Hematopoietic multipotent progenitor cell treated with erythropoietin and hydrocortisone succinate and interleukin-3 and kit ligand, for 6 days (in vitro differentiated cells): ENCODE measurements around the gene TMEM106C.

Experiments
- DNase-seq: peaks from one replicate; pipeline ENCODE4 v3.0.0-alpha.2; 2015

TMEM106C gene, protein sequence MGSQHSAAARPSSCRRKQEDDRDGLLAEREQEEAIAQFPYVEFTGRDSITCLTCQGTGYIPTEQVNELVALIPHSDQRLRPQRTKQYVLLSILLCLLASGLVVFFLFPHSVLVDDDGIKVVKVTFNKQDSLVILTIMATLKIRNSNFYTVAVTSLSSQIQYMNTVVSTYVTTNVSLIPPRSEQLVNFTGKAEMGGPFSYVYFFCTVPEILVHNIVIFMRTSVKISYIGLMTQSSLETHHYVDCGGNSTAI

DNA sequence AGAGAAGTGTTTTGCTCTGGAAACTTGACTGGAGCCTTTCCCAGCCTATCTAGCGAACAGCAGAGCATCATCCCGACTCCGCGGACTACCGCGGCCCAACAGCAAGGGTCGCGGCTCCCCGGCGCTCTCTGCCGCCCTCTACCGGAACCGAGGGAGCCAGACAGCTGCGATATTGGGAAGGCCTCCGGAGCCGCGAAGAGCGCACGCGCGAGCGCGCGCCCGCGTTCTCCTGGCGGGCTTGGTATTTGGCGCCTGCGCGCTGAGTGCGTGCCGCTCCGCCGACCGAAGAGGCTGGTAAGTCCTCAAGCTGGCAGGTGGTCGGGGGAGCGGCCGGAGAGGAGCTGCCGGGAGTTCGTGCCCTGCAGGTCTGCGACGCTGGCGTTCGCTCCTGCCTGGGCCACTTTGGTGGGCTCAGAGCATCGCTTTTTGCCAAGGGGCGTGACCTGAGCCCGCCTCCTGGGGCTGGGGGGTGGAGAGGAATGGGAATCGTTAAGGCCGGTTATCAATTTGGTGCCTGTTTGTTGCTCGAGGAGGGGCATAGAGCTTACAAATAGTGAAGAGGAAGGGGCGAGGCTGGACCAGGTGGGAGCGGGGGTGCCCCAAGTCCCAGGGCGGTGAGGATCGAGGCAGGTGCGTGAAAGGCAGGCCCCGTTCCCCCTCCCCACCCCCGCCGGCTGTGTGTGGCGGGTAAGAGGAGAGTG is at the start of gene TMEM106C:
TMEM106C (plus strand) TSS at position 257 of the 701 bp plus-strand sequence. CDS start 641 bp downstream, outside the sequence.
- peak; percentile 94 for DNase-seq

DNA sequence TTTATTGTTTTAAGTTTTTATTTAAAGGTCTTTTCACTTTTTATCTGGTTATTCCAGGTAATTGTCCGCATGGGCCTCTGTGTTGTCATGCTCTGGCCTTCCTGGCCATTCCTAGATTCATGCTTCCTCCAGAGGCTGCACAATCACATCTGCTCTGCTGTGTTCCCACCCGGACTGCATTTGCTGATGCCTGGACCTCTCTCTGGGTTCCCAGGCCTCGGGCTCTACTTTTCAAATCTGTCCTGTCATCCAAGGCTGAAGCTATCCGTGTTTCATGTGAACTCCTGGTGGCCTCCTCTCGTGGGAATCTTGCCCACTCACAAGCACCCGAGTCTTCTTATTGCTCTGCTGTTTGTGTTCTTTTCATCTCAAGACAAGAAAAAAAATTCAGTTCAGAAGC is 42.5 kb upstream of the TMEM106C start:
- no peak for DNase-seq

DNA sequence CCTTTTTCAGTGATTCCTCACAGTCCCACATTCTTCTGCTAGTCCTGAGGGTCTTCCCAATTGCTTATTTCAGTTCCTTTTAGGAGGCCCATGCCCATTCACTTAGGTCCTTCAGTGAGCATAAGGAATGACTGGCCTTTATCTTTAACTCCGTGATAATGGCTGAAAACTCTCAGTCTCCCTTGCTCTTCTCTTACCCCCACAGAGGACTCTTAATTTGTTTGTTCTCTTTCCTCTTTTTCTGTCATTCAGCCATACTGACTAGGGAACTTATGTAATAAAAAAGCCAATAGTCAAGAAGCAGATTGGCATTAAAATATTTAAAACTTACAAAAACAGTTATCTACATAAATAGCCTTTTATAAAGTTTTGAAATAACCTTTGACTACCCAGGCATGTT is 41.5 kb upstream of the TMEM106C start:
- DNase-seq: no peak

DNA sequence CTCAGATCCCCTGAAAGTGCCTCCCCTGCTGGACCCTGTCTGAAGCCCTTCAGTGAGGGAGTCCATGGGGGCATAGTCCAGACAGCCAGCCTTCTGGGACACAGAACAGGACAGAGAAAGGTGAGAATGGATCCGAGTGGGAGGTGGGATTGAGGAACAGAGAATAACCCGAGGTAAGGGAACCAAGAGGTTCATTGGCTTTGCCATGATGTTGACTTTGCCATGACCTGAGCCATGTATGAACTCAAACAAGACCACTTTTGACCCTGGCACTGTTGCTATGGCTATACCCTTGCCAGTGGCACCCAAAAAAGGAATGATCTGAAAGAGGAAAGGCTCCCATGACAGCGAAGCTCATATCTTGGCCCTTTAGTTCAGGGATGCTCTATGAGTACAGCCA is 36.0 kb upstream of the TMEM106C start:
- DNase-seq: no peak

DNA sequence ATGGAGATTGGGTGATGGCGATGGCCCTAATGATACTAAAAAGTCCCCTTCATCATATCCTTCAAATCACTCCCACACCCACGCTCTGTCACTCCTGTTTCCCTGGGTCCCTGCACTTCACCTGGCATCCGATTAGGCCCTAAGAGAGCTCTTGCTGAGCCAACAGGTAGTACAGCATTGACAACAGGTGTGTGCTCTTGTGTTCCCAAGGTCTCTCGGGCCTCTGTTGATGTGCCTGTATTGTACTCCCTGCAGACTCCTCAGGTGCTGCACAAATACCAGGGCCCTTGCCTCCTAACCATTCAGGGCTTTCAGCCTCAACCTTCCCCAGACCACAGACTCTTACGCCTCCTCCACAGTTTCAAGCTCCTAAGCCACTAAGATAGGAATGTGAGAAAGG is 32.8 kb upstream of the TMEM106C start:
- no peak for DNase-seq

DNA sequence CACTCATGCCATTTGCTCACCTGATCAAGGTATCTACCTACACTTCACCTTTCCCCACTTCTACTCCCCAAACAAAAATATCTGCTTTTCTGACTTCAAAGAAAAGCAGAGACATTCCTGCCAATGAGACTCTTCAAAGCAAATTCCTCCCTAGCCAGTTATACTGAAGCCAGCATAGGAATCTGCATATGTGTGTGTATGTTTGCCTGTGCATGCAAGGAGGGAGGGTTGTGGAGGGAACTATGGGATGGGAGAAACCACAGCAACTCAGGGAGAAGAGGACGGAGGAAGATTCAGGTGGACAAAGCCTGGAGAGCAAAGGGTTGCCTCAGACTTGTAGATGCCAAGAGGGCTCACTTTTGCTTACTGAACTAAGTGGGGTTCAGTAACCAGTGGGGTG is 32.2 kb upstream of the TMEM106C start:
- DNase-seq: no peak

DNA sequence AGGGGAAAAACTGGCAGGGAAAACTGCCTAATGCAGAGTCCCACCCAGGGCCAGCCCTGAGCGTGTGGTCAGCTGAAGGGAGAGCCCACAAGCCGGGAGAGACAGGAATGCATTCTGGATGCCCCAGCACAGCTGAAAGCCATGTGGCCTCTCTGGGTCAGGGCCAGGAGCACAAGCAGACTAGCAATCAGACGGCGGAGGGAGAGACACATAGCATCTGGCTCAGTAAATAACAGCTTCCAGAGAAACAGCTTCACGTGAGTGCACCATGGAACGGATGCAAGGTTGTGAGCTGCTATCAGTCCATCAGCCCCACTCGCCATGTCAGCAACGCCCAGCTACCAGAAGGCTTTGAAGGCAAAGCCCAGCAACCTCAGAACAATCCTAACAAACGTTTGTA is 28.2 kb upstream of the TMEM106C start:
- DNase-seq: no peak

DNA sequence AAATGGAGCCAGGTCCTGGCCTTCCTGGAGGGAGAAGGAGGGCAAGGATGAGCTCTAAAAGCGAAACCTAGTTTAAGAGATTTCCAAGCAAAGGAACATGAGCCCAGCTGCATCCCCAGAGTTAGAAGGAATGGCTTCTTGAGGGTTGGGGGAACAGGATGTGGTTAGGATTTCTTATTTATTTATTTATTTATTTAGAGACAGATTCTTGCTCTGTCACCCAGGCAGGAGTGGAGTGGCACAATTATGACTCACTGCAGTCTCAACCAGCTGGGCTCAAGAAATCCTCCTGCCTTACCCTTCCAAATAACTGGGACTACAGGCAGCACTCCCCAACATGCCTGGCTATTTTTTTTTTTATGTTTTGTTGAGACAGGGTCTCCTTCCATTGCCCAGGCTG is 25.3 kb upstream of the TMEM106C start:
- DNase-seq: no peak

DNA sequence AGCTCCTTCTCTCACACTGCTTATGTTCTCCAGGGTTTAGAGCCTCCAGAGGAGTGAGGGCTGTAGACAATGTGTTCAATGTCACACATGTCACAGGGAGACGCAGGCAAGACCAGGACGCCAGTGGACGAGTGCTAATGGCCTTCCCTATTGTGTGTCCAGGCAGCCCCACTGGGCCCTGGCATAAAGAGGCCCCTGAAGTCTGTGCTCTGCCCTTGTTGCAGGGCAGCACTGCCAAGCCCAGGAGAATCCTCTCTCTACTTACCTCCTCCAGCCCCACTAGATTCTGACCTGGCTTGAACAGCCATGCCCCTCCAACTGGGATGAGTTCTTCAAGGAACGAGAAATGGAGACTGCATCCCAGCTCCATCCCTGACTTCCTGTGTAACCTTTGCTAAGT is 24.8 kb upstream of the TMEM106C start:
- DNase-seq: no peak

DNA sequence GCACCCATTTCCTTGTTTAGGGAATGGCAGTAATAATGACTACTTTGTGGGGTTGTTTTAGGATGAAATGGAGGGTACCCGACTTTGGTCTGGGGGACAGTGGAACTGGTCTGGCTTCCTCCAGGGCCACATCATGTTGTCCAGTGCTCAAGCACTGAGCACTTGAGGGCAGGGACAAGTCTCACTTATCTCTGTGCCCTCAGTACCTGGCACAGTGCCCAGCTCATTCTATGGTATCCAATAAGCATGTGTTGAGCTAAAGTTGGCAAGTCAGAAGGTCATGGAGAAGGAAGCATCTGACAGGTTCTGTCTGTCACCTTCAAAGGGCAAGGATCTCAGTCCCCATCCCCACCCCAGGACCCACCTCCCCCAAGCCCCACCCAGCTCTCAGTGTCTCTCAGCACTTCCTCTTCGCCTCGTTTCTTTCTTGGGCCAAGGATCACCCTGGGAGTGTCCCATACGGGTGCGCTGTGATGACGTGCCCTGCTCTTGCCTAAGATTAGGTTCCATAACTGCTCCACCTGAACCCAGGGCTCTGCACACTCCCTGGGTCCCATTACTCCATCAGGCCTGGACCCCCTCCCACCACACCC is 24.3 kb upstream of the TMEM106C start:
- DNase-seq: peak; percentile 90

DNA sequence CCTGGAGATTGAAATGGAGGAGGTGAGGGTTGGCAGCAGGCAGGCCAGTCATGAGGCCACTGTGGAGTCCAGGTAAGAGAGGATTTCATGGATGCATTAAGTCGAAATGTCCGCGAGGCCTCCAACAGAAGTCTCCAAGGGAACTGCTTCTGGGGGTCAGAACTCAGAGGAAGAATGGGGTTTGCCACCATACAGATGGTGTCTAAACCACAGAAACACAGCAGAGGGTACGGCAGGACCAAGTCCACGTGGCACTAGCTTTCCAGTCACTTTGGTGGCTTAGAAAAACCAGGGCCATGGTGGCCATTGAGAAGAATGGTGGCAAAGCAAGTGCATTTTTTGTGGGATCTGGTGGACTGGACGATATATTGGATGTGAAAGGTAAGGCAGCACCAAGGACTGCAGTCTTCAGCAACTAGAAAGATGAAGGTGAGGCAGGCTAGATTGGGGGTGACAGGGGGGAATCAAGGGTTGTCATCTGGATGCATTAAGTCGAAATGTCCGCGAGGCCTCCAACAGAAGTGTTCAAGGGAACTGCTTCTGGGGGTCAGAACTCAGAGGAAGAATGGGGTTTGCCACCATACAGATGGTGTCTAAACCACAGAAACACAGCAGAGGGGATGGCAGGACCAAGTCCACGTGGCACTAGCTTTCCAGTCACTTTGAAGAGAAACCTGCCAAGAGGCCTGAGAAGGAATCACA is 22.5 kb upstream of the TMEM106C start:
- no peak for DNase-seq

DNA sequence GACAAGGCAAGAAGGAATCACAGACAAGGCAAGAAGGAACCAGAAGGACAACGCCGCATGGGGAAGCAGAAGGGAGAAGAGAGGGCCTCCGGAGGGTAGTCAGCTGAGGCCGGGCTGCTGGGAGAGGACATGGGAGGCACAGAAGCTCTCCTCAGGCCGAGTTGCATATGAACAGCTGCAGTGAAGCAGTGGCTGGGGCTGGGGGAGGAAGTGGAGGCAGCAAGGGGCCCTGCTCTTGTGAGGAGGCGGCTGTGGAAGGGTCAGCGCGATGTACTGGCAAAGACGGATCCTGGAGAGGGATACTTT is 22.0 kb upstream of the TMEM106C start:
- no peak for DNase-seq

DNA sequence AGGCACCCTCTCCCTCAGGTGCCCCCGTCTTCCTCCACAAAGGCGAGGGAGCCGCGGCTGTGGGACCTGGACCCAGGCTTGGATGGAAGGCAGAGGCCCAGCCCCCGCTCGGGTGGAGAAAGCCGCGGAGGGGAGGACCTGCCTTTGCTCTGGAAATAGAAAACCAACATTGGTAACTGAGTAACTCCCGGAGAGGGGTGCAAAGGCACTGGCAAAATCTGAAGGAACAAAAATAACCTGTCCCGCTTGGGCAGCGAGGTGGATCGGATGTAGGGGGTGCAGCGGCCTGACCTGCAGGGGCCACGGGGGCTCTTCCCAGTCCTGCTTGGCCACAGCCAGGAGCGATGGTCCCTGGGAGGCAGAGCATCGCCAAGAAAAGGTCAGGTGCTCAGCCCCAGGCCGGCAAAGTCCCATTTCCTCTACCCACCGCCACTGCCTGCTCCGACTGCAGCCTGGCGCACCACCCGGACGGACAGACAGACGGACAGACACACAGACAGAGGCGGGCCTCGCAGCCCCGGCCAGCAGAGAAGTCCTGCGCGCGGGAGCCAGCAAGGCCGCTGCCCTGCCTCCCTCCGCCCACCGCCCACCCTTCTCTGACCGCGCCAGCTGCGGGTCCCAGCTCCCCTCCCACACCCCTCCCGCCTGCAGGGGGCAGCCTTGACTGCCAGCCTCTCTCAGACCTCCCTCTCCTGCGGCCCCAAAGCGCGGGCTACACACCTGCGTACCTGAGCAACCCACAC is 21.4 kb upstream of the TMEM106C start:
- DNase-seq: peak; percentile 24

DNA sequence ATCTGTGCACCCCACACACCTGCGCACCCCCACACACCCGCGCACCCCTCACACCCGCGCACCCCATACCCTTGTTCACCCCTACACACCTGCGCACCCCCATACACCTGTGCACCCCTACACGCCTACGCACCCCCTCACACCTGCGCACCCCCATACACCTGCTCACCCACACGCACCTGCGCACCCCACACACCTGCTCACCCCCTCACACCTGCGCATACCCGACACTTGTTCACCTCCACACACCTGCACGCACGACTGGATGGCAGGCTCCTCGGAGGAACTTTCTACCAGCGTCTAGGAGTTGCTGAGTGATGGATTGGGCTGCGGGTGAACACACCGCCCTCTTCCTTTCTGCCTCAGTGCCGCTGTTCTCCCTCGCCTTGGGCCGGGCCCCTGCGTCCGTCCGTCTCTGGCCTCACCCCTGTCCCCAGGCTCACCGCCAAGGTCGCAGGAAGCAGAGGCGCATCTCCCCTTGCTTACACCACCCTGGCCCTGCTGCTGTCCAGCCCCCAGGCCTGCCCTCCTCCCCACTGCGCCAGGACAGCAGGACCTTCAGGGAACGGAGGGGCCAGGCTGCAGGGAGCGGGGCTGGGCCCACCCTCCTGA is 20.7 kb upstream of the TMEM106C start:
- DNase-seq: no peak

DNA sequence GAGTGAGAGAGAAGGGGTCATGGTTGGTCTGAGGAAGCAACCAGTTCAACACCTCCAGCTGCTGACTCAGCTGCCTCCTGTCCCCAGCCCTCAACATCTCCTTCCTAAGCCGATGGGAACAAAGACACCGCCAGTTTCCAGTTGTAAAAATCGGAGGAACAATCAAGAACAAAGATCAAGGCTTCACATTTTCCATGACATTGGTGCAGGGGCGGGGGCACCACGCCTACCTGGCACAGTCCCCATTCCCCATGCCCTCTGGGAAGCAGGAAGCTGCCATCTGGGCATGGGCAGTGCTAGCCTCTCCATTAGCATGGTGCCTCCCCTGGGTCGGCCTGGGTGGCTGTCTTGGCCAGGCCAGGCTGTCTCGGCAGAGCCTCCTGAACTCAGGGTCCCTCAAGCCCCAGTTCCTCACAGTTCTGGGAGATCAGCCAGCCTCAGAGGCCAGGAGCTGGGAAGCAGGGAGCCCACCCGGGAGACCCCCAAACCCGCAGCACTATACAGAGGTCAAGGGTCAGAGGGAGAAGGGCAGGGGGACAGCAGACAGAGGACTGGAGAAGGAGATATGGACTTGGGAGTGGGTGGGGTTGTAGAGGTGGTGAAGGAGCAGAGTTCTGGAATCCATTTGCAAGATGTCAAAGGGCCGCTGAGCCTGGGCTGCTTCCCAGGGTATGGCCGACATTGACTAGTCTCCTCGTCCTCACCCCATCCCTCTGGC is 19.6 kb upstream of the TMEM106C start:
- DNase-seq: no peak

DNA sequence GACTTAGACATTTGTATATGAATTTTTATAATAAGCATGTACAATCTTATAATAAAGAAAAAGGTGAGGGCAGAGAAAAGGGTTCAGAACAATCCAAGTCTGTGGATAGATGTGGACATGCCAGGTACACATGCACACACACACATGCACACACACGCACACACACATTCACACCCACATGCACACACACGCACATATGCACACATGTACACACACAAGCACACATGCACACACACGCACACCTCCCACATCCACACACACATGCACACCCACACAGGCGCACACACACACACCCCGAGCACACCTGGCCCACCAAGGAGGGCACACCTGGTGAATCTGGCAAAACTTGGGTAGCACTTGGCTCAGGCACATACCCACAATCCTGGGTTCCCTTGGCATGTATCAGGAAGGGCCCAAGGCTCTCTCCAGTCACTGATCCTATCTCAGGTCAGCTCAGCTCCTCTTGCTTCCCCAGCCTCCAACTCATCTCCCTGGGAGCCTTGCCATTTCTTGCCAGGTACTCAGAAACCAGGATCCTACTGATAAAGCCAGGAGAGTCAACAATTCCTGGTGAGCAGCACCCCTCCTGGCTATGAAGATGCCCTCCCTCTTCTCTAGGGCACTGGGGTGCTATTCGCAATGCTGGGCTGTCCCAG is 18.6 kb upstream of the TMEM106C start:
- no peak for DNase-seq

DNA sequence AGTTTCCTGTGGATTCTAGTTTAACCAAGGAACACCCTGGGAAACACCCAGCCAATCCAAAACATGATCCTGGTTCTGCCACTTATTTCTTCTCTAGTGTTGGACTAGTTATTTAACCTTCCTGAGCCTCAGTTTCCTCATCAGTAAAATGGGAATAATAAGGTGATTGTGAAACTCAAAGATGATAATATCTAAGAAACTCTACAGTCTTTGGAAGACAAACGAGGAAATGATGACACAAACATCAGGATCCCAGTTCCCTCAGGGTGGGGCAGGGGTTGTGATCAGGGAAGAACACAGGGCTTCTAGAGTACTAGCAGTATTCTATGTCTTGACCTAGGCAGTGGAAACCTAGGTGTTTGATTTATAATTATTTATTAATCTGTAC is 18.1 kb upstream of the TMEM106C start:
- no peak for DNase-seq

DNA sequence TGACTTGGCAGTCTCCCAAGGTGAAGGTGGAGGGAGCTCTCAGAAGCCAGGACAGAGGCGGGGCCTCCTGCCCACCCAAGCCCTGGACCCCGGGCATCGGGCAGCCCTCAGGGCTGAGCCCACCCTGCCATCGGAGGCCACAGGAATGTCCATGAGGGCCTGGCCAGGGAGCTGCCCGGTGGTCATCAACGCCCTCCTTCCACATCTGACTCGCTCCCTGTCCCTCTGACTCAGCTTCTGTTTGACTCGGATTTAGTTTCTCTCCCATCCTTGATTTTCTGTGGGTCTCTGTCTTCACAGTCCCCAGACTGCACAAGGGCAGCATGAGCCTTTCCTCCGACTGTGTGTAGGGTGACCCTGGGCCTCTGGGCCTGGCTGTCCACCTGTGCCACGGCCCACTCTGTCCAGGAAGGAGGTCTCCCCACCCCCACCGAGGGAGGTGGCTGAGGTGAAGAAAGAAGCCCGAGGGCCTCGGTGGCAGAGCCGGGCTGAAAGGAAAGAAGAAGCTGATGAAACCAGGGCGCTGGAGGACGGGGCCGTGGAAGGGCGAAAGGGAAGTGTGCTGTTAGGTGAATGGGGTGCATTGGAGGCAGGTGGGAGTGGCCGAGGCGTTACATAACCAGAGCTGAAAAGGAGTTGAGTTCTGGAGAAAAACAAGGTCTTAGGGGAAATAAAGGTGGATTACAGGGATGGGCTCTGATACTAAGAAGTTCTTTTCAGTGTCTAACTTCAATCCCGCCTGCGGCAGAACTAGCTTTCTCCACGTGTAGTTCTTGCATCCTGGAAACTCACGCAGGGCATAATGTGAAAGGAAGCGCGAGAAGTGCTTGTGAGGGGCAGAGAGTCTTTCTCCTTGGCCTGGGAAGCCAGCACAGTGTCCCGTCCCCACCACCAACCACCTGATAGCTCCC is 16.7 kb upstream of the TMEM106C start:
- peak; percentile 50 for DNase-seq

DNA sequence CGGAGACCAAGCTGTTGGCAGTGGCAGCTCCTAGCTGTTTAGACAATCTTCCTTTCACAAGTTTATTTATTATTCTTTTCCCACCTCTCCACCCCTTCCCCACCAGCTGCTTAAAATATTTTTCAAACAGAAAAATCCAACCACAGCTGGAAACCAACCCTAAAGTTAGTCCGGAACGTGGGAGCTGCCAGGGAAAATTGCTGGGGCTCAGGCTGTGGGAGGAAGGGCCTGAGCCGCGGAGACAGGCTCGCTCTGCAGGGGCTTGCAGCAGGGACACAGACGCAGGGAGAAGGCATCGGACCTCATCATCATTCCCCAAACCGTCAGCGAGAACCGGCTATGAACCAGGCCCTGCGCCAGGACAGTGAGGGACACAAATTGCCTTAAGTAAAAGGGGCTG is 16.1 kb upstream of the TMEM106C start:
- no peak for DNase-seq
